Thoracic aorta endothelial cell (primary cell): Measurements from ENCODE around the gene SREBF1. TPM values are rescaled to one million over a fixed set of nuclear protein-coding genes. Genes with fewer than 3 reads are reported as not detected.
A peak's percentile ranks its signal among the peaks of the same experiment; 100 is the strongest.

Experiments used
- small RNA-seq: library from RNA; depleted of rRNA; stranded (forward); fragments of <200 nt; gene quantifications from one replicate; pipeline ENCODE3, GENCODE V24; 2012
- total RNA-seq: library from RNA; depleted of rRNA; stranded (reverse); fragments of >200 nt; gene quantifications from 2 replicates; pipeline ENCODE4 v1.2.3, GENCODE V29; 2012

The SREBF1 gene
- 38.3 and 49.1 TPM in 2 replicates for total RNA-seq

GRCh38 chr17:17836818-17837379, at the start of gene SREBF1:
SREBF1 (minus strand) TSS chr17:17836986; CDS start chr17:17836817, 169 bp downstream.

Small RNAs within 50 kb of the gene (small RNA-seq; reads per million reads assigned to genes)
- gene MIR33B (16.9 reads per million, percentile 95 among the genes with 10 or more reads in this experiment), gene MIR6777 (not detected)

Other genes starting within 250 kb of the SREBF1 start
- 22.3 and 27.7 TPM in 2 replicates for gene PEMT, start 245.3 kb downstream of the SREBF1 start, total RNA-seq
- gene RAI1, start 155.5 kb downstream of the SREBF1 start, total RNA-seq = 15.6 and 24.0 TPM in 2 replicates
- 28.6 and 42.4 TPM in 2 replicates for gene TOM1L2, start 135.4 kb upstream of the SREBF1 start, total RNA-seq
- 1.3 and 1.9 TPM in 2 replicates for gene DRC3, start 135.9 kb upstream of the SREBF1 start, total RNA-seq
- 20.1 and 23.1 TPM in 2 replicates for gene ATPAF2, start 202.2 kb upstream of the SREBF1 start, total RNA-seq
- 8.1 and 11.2 TPM in 2 replicates for gene GID4, start 202.4 kb upstream of the SREBF1 start, total RNA-seq